Left lung (tissue), 10 donors: ENCODE data around the gene DEDD2. TPM values are rescaled to one million over a fixed set of nuclear protein-coding genes. Genes with fewer than 3 reads are reported as not detected.

ENCODE experiments used
- ATAC-seq: fragments of 200-7000 bp; cut with Tn5 transposase; one replicate; pipeline ENCODE4 v1.9.1; 2020; ENCODE audit warnings: moderate library complexity
- DNase-seq, 4 donors: peaks; one replicate each; pipeline ENCODE4 v3.0.0-alpha.2; 2013 to 2020
- H3K27ac ChIP-seq, 2 donors: fragments of 200-600 bp; sonication (generic) in 1 of 2; one replicate each; pipeline versions ENCODE4 v1.5.0 to v1.8.0; 2020 to 2021
- H3K27me3 ChIP-seq, 2 donors: fragments of 200-600 bp; sonication (generic) in 1 of 2; one replicate each; pipeline versions ENCODE4 v1.5.0 to v1.8.0; 2020 to 2021
- H3K36me3 ChIP-seq, 2 donors: fragments of 200-600 bp; sonication (generic) in 1 of 2; one replicate each; pipeline versions ENCODE4 v1.5.0 to v1.8.0; 2020 to 2021
- H3K4me1 ChIP-seq, 2 donors: fragments of 200-600 bp; one replicate each; pipeline ENCODE4 v1.8.0; 2021
- H3K4me3 ChIP-seq, 2 donors: fragments of 200-600 bp; sonication (generic) in 1 of 2; one replicate each; pipeline versions ENCODE4 v1.5.0 to v1.8.0; 2020 to 2021; ENCODE audit warnings: mild to moderate bottlenecking in 1 of 2
- H3K9me3 ChIP-seq, 2 donors: fragments of 200-600 bp; sonication (generic) in 1 of 2; one replicate each; pipeline versions ENCODE4 v1.5.0 to v1.8.0; 2020 to 2021
- intact Hi-C, 2 donors: fragments of 100-400 bp; cut with DNase I; formaldehyde crosslinking; loops; one replicate each; pipeline versions ENCODE4 v1.11.2 to v1.14.2; 2022
- polyA plus RNA-seq, 6 donors: library from polyadenylated mRNA; unstranded; fragments of 120-200 nt; gene quantifications; one replicate each; pipeline ENCODE4 v1.2.1, GENCODE V29; 2013; ENCODE audit not compliant: insufficient read length in 6 of 6
- total RNA-seq, 2 donors: library from RNA; stranded (reverse); fragmentation: NEBNext Ultra II Directional; extraction: Animal tissue kit (Norgen Biotek cat#: 25700); gene quantifications; one replicate each; pipeline ENCODE4 v1.2.1, GENCODE V29; 2021
- TF ChIP-seq, protein P1 (sequence below), 2 donors: fragments of 200-600 bp; sonication (generic) in 1 of 2; IDR thresholded peaks; one replicate each; pipeline versions ENCODE4 v1.5.0 to v1.8.0; 2021; ENCODE audit warnings: antibody characterized with exemption in 2 of 2
- donor health status: DM: no; HTN: yes; CAD: no.
- donor health status: DM: no; HTN: no; CAD: no.

The DEDD2 gene
- total and polyA plus RNA-seq, 8 donors: 15.7 to 34.8 (median 21.0) TPM

DNA sequence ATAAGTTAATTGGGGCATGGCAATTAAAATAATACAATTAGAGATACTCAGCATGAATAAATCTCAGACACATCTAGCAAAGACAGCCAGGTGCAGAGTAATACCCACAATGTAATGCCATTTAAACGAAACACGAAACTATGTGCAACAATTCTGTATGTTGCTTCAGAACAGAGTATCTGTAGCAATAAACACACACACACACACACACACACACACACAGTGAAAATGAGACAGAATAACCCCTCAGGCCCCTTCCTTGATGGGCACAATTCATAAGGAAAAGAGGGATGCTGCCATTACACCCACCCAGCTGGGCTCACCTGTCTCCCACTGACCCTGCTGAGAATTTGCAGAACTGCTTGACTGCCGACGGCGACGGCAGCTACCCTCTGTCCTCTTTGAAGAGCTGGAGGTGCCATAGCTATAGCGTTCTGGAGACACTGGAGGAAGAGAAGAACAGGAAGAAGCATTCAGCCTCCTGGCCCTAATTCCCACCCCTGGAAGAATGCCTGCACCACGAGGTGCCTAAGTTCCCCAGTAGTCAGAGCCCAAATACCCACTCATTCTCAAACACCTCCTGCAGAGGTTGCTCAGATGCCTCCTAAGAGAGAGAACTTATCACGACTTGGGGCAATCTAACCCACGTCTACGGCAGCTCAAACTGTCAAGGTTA lies 2.5 kb downstream of the DEDD2 start:
- H3K9me3 ChIP-seq: no peaks in the 10 kb centered on the region
- peak in 1 of 4 donors; percentile 39 for DNase-seq
- TF ChIP-seq, protein P1, sequence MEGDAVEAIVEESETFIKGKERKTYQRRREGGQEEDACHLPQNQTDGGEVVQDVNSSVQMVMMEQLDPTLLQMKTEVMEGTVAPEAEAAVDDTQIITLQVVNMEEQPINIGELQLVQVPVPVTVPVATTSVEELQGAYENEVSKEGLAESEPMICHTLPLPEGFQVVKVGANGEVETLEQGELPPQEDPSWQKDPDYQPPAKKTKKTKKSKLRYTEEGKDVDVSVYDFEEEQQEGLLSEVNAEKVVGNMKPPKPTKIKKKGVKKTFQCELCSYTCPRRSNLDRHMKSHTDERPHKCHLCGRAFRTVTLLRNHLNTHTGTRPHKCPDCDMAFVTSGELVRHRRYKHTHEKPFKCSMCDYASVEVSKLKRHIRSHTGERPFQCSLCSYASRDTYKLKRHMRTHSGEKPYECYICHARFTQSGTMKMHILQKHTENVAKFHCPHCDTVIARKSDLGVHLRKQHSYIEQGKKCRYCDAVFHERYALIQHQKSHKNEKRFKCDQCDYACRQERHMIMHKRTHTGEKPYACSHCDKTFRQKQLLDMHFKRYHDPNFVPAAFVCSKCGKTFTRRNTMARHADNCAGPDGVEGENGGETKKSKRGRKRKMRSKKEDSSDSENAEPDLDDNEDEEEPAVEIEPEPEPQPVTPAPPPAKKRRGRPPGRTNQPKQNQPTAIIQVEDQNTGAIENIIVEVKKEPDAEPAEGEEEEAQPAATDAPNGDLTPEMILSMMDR (IDR thresholded peaks at IDR 0.05): no peak
- H3K4me3 ChIP-seq: peak overlapping the region in 1 of 2 donors; percentile 99
- no peaks in the 10 kb centered on the region for H3K27me3 ChIP-seq
- intact Hi-C loops: no loop called here
- ATAC-seq: no peak
- peaks cover 5 to 56% of the 10 kb centered on the region in 2 donors for H3K36me3 ChIP-seq
- peak overlapping the region in 1 of 2 donors; percentile 90 for H3K27ac ChIP-seq
- peaks cover 14 to 72% of the 10 kb centered on the region in 2 donors for H3K4me1 ChIP-seq

DNA sequence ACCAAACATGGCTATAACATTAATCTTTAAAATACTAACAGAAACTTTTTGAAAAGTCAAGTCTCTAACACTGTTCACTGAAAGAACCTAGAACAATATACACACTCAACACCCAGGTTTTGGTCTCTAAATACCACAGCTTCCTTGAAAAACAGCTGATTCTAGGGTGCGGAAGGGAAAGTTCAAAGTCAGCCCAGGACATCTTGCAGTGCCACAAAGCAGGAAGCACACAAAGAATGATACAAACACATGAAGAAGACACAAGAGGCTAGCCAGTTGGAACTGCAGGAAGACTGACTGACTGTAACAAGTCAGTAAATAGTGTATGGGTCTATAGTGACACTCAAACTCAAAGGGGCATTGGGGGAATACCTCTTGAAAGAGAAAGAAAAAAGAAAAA lies 4.6 kb downstream of the DEDD2 start:
- DNase-seq (no peak), ATAC-seq (no peak)
- H3K36me3 ChIP-seq: peaks cover 5 to 76% of the 10 kb centered on the region in 2 donors
- H3K9me3 ChIP-seq: no peaks in the 10 kb centered on the region
- H3K27ac ChIP-seq: peak overlapping the region in 1 of 2 donors; percentile 2
- TF ChIP-seq, protein P1 (IDR thresholded peaks at IDR 0.05): no peak
- H3K4me3 ChIP-seq: no peak overlapping the region
- no peaks in the 10 kb centered on the region for H3K27me3 ChIP-seq
- intact Hi-C loops: no loop called here
- H3K4me1 ChIP-seq: peaks cover 5 to 67% of the 10 kb centered on the region in 2 donors

DNA sequence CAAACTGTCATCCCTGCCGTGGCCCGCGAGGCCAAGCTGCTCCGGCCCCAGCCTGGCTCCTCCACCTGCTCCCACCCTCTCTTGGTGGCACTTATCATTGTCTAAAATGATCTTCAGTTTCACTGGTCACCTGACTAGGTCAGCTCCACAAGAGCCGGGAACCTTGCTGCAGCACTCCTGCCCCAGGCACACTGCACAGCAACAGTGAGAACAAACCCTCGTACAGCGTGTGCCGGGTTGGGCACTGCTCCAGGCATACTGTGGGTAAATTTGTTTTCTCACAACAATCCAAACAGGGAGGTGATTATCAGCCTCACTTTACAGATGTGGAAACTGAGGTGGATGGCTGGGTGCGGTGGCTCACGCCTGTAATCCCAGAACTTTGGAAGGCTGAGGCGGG lies 8.9 kb downstream of the DEDD2 start:
- Histone ChIP-seq H3K4me3 (no peak overlapping the region), H3K36me3 (peaks cover 4 to 99% of the 10 kb centered on the region in 2 donors), H3K27ac (peak overlapping the region in 1 of 2 donors; percentile 73), H3K4me1 (peaks cover 0 to 69% of the 10 kb centered on the region in 2 donors), H3K9me3 (no peaks in the 10 kb centered on the region), H3K27me3 (no peaks in the 10 kb centered on the region)
- DNase-seq (no peak), ATAC-seq (no peak)
- intact Hi-C loops: no loop called here
- TF ChIP-seq, protein P1 (IDR thresholded peaks at IDR 0.05): no peak

DNA sequence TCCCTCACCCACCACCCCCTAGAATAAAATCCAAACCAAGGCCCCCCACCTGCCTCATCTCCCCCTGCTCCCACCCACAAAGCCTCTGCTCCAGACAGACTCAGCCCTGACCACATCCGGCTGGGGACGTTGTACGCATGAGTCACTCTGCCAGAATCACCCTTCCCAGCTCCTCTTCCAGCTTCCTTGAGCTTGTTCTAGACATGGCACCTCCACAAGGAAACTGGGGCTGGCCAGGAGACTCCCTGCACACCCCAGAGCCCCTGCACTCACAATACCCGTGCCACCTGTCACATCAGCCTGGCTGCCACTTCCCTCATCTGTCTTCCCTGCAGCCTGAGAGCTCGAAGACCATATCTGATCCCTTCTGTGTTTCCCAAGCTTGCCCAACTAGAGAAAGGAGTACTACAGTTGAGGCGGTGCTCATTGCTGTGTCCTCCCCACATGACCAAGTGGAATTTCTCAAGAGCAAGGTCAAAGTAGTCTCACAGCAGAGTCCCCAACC lies 9.7 kb downstream of the DEDD2 start:
- H3K4me1 ChIP-seq: peaks cover 0 to 69% of the 10 kb centered on the region in 2 donors
- peak overlapping the region in 1 of 2 donors; percentile 73 for H3K27ac ChIP-seq
- intact Hi-C loops: no loop called here
- H3K27me3 ChIP-seq: no peaks in the 10 kb centered on the region
- ATAC-seq (peak; percentile 68), DNase-seq (peak in 2 of 4 donors; percentile 57 to 81)
- no peaks in the 10 kb centered on the region for H3K9me3 ChIP-seq
- H3K4me3 ChIP-seq: no peak overlapping the region
- H3K36me3 ChIP-seq: peaks cover 0 to 99% of the 10 kb centered on the region in 2 donors
- TF ChIP-seq, protein P1 (IDR thresholded peaks at IDR 0.05): no peak

DNA sequence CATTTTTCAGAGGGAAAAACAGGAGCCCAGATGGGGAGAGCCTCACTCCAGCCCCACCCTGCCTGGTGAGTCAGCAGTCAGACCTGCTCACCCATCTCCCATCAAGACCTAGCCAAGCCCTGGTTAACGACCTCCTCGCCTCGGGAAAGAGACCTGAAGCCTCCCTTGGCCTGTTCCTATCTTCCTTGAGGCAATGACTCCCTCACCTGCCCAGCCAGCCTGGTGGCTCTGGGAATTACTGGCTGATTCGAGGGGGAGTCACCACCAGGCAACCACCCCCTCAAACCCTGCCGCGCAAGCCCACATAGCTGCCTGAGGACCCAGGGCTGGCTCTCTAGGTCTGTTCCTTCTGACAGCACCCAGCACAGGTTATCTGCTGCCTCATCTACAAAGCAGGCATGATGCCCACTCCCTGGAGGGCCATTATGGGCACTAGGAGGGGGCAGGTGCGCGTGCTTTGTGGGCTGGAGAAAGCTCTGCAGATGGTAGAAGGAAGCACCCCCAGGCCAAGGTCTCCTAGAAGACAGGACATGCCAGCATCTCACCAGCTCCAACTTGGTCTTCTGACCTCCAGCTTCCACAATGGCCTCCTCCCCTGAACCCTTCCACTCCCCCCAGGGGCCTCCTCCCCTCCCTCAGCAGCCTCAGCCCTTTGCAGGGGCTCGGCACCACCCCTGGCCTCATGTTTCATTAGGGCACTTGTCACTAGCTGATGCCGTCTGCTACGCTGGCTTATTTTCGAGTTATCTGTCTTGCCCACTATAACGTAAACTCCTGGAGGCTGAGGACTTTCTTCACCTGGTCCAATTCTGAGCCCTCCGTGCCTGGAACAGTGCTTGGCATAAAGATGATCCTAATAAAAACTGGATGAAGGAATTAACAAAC lies 10.4 kb downstream of the DEDD2 start:
- Histone ChIP-seq H3K4me3 (no peak overlapping the region), H3K27me3 (no peaks in the 10 kb centered on the region), H3K4me1 (peaks cover 0 to 69% of the 10 kb centered on the region in 2 donors), H3K9me3 (no peaks in the 10 kb centered on the region), H3K36me3 (peaks cover 0 to 97% of the 10 kb centered on the region in 2 donors), H3K27ac (peak overlapping the region in 1 of 2 donors; percentile 73)
- peak; percentile 15 for ATAC-seq
- intact Hi-C loops: no loop called here
- DNase-seq: no peak
- TF ChIP-seq, protein P1 (IDR thresholded peaks at IDR 0.05): no peak
